ENCODE results near the gene PPME1.

Gene PPME1

DNA sequence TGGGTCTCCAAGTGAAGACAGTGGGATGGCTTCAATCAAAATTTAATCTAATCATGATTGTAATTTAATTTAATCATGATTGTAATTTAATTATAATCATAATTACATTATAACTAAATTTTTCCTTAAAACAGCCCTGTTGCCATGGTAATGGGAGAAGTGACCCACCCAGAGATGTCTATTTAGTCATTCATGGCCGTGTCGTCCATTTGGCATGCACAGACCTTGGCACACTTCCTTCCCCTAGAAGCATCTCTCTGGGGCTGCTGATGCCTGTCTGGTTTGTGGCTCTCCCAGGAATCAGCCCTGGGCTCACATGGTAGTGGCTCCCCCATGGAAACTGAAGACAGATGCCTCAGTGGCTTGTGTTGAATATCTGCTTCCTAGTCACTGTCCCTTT is 113.4 kb downstream of the PPME1 start:
- DNase-seq = no peak

DNA sequence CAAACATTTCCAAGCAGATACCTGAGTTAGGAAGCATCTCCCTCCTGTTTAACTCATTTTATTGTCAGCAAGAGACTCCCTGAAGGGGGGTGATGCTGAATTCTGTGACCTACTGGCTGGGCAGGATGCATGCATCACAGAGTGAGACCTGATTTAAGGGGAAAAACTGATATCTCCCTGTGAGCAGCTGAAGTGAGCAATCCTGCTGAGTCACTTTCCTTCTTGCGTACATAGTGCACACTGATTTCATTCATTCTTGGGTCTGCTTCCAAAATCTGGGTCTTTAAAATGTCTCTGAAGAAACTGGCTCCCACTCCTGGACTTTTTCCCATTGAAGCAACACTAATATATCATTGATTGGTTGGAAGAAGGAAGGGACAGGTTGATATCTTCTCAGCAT is 117.1 kb downstream of the PPME1 start:
- no peak for DNase-seq

GRCh38 chr11:74288911-74289310 is 117.8 kb downstream of the PPME1 start:
- DNase-seq = no peak

- DNase-seq = no peak
Measured at GRCh38 chr11:74297484-74297883, 126.4 kb downstream of the PPME1 start.

DNA sequence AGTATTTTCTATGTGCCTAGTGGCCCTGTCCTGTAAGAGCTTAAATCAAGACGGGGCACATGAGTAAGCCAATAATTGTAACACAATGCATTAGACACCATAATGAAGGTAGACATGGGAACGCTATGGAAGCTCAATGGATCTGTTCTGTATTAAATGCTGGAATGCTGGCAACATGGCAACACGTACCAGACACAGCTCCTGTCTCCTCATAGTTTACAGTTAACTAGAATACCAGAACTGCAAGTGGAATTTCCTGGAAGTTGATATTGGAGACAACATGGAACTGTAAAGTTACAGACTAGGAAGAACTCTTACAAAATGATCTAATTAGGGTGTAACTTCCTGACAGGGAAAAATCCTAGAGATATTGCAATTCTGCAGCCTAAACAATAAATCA is 127.9 kb downstream of the PPME1 start:
- no peak for DNase-seq

All from DMS153 (cell line).